ENCODE data around the gene NADK.

Gene NADK, protein sequence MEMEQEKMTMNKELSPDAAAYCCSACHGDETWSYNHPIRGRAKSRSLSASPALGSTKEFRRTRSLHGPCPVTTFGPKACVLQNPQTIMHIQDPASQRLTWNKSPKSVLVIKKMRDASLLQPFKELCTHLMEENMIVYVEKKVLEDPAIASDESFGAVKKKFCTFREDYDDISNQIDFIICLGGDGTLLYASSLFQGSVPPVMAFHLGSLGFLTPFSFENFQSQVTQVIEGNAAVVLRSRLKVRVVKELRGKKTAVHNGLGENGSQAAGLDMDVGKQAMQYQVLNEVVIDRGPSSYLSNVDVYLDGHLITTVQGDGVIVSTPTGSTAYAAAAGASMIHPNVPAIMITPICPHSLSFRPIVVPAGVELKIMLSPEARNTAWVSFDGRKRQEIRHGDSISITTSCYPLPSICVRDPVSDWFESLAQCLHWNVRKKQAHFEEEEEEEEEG

DNA sequence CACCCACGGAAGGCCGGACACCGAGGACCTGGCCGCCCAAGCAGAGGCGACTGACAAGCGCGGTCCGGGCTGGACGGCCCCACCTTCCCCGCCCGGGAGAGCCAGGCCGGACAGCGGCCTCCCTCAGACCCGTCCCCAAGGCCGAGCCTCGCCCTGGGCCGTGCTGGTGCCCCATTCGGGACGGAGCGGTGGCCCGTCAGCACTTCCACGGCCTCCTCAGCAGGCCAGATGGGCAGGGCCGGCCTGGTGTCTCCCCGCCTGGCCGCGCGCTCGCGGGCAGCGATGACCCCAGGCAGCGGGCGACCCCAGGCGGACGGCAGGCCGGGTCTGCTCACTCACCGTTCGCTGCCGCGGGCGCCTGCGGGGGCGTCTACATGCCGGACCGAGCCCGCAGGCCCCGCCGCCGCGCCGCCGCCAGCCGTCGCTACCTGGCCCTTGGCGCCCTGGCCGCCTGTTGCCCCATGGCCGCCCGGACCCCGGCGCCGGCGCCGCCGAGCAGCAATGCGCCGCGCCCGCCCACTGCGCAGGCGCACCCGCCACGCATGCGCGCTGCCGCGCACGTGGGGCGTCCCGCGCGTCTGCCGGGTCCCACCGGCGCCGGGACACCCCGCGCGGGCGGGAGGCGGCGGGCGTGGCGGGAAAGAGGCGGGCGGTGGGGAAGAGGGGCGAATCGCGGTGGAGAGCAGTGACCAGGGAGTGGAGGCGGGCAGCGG lies at the start of gene NADK:
NADK (minus strand) TSS at position 521 of the 713 bp plus-strand sequence. CDS start 13,064 bp downstream, outside the sequence.
- DNase-seq, result peak; percentile 72

DNA sequence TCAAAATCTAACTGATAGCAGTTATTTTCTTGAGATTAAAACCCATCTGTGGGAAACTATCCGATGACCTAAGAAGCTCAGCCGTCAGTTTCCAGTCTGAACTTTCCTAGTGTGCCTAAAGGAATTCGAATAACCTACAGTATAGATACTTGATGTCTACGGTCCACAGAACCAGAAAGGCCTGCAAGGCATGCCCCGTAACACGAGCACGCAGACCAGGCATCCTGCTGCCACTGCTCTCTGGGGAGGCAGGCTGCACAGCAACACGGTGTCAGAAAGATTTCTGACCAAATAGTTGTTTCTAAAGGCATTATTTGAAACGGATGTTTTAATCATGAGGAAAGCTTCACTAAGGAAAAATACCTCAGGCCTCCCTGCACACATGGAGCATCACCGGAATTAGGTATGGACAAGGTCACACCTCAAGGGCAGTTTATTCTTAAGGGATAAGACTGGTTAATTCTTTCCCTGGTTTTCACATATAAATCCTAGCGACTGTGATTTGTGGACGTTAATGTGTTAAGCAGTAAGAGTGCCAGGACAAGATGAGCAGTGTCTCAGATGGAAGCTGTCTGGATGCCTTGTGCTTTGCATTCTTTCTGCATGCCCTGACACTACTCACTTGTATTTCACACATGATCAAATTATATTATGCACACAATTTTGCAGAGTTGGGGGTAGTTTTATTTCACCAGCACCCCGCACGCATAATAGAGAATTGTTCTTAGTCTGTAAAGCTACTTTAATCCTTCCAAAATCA lies 49.0 kb upstream of the NADK start:
- in situ Hi-C loops (cut with HindIII; ENCODE audit: low pct_ligation_motif_present, low pct_unique_long_range_greater_than_20kb, low sequenced_read_pairs), result loop anchor here (10.0 kb wide), 1 partner anchor 58 kb away; no protein-coding TSS in a partner anchor
- DNase-seq, result peak; percentile 59

More for the DNA sequence above, at the start of gene NADK:
- in situ Hi-C loops (cut with HindIII; ENCODE audit: low pct_ligation_motif_present, low pct_unique_long_range_greater_than_20kb, low sequenced_read_pairs), result no loop called here

DNA sequence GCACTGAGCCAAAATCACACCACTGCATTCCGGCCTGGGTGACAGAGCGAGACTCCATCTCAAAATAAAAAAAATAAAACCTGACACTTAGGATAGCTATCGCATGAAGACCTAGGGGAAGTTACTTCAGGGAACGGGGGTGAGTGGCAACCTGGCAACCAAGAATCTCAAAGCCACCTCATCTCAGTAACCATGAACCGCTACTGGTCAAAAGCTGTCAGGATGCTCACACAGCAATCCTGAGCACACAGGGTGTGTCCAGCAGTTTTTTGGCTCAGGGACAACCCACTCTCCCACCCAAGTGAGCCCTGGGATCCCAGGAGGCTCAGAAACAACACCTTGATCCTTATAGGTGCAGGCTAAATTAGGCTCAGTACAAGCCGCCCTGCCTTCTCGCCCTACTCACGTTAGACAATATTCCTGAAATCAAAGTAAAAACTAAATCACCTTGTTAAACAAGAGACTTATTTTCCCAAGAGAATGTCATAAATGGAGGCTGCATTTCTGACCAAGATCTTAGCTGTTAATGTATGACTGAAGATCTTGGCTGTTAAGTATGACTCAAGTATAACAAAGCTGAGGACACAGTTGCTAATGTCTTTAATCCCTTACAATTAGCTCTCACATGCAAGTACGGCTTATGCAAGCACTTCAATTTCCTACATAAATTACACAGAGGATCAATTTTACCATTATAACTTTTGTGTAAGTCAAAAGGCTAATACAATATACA lies 48.3 kb upstream of the NADK start:
- peak; percentile 69 for DNase-seq
- in situ Hi-C loops (cut with HindIII; ENCODE audit: low pct_ligation_motif_present, low pct_unique_long_range_greater_than_20kb, low sequenced_read_pairs), result loop anchor here (10.0 kb wide), 1 partner anchor 58 kb away; no protein-coding TSS in a partner anchor

DNA sequence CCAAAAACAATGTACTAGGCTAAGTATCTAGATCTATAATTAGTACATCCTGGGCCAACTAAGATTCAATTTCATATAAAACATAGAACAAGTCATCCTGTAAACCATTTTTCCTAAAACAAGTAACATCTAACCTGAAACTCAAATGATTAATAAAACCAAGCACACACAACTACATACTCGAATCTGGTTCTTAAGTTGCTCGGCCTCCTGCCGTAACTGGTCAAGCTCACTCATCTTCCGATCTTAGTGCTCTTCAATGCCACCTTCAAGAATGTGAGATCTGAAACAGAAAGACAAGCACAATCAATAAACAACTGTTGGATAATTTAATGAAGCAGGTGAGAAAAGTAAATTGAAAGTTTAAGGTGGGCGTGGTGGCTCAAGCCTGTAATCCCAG lies 46.9 kb upstream of the NADK start:
- DNase-seq, result no peak
- in situ Hi-C loops (cut with HindIII; ENCODE audit: low pct_ligation_motif_present, low pct_unique_long_range_greater_than_20kb, low sequenced_read_pairs), result loop anchor here (10.0 kb wide), 1 partner anchor 60 kb away; no protein-coding TSS in a partner anchor

DNA sequence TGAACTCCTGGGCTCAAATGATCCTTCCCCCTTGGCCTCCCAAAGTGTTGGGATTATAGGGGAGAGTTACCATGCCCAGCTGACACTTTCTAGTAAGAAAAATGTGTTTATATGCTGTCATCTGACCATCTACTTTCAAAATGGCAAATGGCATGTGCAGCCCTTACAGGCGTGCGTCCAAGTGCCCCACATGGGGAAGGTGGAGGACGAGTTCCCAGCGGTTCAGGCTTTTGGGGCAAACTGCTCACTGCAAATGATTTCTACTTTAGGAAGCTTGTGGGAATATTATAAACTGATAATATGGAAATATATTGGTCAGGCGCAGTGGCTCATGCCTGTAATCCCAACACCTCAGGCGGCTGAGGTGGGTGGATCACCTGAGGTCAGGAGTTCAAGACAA lies 41.5 kb upstream of the NADK start:
- in situ Hi-C loops (cut with HindIII; ENCODE audit: low pct_ligation_motif_present, low pct_unique_long_range_greater_than_20kb, low sequenced_read_pairs), result loop anchor here (10.0 kb wide), 1 partner anchor 65 kb away; no protein-coding TSS in a partner anchor
- DNase-seq, result no peak

DNA sequence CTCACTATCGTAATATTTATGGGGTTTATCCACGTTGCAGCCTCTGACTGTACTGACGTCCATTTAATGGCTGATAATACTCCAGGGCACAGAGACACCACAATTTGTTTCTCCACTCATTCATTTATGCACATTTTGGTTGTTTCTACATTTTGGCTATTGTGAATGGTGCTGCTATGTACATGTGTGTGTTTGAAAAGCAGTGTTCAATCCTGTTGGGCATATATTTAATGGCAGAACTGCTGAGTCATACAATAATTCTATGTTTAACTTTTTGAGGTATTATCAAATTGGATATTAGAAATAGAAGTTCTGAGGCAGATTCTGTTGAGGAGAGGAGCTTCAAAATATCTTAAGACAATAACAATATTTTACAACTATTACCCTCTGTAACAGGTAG lies 39.0 kb upstream of the NADK start:
- in situ Hi-C loops (cut with HindIII; ENCODE audit: low pct_ligation_motif_present, low pct_unique_long_range_greater_than_20kb, low sequenced_read_pairs), result no loop called here
- no peak for DNase-seq

DNA sequence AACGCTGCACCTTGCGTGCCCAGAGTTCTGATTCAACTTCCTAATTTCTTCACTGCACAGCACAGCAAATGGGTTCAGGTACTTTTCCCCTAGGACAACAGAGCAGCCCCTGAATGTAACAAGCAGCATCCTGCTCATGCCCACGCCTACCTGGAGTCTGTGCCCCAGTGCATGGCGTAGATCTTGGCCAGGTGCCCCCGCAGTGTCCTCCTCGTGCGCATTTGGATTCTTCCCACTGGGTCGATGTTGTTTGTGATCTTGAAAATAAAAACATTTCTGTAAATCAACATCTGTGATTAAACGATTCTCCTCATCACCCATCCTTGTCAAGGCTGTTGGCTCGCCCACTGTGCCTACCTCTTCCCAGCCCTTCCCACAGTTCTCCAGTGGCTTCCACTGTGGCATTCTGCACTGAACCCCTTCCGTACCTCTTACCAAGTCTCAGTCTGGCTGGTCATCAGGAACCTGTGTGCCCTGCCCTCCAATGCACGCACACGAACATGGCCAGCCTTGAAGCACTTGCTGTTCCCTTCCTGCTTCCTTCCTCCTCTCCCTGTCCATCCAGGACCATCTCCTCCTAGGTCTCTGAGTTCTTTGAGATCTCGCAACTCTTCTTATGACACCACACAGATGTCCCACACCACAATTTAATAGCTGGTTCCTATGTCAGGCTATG lies 37.5 kb upstream of the NADK start:
- no peak for DNase-seq
- in situ Hi-C loops (cut with HindIII; ENCODE audit: low pct_ligation_motif_present, low pct_unique_long_range_greater_than_20kb, low sequenced_read_pairs), result no loop called here

DNA sequence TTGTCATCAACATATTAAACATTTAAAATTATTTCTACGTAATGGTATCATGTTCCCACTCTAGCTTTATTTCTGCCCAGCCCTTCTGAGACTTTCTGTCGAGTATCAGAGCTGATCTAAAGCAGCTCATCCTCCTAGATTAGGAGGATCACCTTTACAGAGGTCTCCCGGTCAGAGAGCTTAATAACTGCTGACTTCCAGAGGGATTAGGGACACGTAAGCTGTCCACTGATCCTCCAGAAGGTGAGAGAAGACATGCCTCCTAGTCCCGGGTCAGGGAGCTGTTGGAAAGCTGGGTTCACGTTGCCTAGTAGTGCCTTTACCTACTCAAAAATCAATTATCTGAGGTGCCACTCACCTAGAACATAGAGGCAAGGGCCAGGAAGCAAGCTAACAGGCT lies 31.2 kb upstream of the NADK start:
- in situ Hi-C loops (cut with HindIII; ENCODE audit: low pct_ligation_motif_present, low pct_unique_long_range_greater_than_20kb, low sequenced_read_pairs), result no loop called here
- DNase-seq, result no peak

DNA sequence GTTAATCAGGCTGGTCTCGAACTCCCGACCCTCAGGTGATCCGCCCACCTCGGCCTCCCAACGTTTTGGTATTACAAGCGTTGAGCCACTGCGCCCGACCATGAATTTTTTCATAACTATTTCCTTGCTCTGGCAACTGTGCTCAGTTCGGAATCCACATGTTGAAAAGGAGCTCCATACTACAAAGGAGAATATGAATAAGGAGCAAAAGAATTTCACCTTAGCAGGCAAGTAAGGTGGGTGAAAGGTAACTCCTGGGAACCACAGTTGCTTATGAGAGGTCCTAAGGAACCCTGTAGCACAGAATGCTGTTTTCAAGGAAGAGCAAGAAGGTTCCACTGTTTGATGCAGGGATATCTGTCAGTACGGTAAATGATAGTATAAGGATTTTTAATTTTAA lies 29.9 kb upstream of the NADK start:
- no peak for DNase-seq
- in situ Hi-C loops (cut with HindIII; ENCODE audit: low pct_ligation_motif_present, low pct_unique_long_range_greater_than_20kb, low sequenced_read_pairs), result no loop called here

DNA sequence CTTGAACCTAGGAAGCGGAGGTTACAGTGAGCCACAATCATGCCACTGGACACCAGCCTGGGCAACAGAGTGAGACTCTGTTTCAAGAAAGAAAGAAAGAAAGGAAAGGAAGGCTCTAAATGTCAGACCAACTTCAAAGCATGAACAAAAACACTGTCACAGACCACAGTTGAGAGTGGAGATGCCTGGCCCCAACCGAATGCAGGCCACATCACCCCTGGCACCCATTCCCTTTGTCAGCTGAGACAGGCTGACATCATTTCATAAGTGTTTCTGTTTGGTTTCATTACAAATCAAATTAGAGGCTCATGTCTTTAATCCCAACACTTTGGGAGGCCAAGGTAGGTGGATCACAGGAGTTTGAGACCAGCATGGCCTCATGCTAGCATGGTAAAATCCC lies 28.6 kb upstream of the NADK start:
- DNase-seq, result no peak
- in situ Hi-C loops (cut with HindIII; ENCODE audit: low pct_ligation_motif_present, low pct_unique_long_range_greater_than_20kb, low sequenced_read_pairs), result no loop called here

DNA sequence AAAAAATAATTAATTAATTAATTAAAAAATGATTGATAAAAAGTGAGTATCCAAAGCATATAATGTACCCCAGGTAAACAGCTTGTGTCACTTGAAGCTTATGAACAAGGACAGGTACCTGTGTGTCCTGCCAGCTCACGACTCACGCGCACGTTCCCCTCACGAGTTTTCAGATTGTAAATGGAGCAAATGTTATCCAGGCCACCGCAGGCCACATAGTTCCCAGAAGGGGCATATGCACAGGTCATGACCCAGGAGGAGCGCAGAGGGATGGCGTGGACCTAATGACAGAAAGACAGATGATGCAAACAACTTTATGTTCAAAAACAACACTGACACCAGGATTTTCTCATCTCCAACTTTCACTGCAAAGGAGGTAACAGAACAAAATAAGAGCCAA lies 26.0 kb upstream of the NADK start:
- in situ Hi-C loops (cut with HindIII; ENCODE audit: low pct_ligation_motif_present, low pct_unique_long_range_greater_than_20kb, low sequenced_read_pairs), result no loop called here
- no peak for DNase-seq

DNA sequence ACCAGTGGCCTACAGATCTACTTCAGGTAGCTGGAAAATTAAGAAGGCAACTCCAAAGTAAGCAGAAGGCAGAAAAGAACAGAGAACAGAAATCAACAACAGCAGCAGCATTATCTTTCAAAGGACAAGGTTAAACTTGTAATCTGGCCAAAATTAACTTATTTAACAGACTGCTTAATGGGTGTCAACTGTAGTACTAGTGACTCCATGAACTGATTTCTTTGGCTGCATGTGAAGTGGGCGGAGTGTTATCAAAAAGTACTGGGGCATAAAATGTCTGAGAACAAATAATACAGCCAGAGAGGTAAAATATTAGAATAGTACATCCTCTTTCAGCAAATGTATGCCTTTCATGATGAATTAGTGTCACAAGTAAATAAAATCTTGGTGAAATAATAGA lies 24.6 kb upstream of the NADK start:
- in situ Hi-C loops (cut with HindIII; ENCODE audit: low pct_ligation_motif_present, low pct_unique_long_range_greater_than_20kb, low sequenced_read_pairs), result no loop called here
- no peak for DNase-seq

DNA sequence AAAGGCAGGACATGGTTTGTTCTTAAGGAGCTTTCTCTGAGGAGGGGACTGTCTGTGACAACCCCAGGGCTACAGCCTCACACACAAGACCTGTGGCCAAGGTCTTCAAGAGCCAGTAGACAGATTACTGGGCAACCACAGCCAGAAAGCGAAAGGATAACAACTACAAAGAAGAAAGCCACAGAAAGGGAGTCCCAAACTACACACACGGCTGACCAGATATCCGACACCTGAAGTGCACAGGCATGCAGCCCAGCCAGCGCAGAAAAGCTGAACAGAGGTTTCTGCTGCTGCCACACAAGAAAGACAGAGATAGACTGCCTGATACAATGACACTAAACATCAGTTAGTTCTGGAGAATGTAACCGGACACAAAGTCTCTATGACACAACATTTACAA lies 21.4 kb upstream of the NADK start:
- in situ Hi-C loops (cut with HindIII; ENCODE audit: low pct_ligation_motif_present, low pct_unique_long_range_greater_than_20kb, low sequenced_read_pairs), result no loop called here
- DNase-seq, result no peak

DNA sequence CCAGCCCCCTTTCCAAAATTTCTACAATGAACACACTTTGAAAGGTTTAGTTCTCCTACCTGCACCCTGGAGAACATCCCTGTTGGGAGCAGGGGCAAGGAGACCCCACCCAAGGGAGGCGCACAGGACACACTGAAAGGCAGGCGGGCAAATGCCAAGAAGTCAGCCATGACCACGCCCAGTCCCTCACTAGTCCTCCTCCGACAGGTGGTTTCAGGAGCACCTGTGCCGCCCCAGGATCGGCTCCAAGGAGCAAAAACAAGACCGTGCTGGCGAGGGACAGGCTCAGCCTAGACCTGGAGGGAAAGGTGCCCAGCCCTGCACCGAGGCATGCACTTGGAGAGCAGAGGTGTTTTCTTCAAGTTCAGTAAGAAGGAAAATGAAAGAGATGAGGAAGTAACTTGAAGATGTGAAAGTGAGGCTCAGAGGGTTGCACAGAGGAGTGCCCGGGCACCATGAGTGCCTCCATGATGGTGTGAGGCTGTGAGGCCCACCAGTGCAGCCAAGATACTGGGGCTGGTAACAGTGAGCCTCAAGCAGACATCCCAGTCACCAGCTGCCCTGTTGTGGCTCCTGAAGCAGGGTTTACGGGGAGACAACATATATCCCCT lies 19.6 kb upstream of the NADK start:
- DNase-seq, result no peak
- in situ Hi-C loops (cut with HindIII; ENCODE audit: low pct_ligation_motif_present, low pct_unique_long_range_greater_than_20kb, low sequenced_read_pairs), result no loop called here

DNA sequence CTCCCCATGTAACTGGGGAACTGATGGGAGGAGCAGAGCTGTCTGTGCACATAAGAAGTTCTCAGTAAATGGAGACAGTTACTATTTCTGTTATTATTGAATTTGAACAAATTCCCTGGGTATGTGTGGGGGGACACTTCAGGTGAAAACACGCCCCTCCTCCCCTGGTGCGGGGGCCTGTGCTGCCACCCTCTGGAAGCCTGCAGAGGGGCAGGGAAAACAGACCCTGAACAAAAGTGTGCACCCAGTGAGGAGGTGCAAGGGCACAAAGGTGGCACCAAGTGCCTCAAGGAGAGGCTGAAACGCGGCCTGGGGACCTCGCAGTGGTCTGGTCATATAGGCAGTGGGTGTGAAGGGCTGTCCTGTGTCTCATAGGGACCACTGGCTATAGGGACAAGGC lies 18.2 kb upstream of the NADK start:
- in situ Hi-C loops (cut with HindIII; ENCODE audit: low pct_ligation_motif_present, low pct_unique_long_range_greater_than_20kb, low sequenced_read_pairs), result no loop called here
- no peak for DNase-seq

DNA sequence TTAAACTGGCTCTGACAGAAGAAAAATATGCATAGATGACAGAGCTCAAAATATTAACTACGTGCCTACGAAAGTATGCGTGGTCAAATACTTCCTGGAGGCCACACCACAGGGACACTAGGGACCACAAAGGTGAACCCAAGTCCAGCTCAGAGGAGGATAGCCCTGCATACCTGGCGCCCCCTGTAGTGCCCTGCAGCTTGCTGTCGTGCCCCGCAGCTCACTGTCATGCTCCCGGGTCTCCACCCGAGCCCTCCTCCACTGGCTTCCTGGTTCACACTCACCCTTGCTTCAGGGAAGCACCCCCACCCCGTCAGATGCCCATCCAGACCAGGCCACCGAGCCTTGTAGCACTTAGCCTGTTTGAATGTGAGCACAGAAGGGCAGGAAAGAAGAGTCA lies 16.7 kb upstream of the NADK start:
- in situ Hi-C loops (cut with HindIII; ENCODE audit: low pct_ligation_motif_present, low pct_unique_long_range_greater_than_20kb, low sequenced_read_pairs), result no loop called here
- no peak for DNase-seq

DNA sequence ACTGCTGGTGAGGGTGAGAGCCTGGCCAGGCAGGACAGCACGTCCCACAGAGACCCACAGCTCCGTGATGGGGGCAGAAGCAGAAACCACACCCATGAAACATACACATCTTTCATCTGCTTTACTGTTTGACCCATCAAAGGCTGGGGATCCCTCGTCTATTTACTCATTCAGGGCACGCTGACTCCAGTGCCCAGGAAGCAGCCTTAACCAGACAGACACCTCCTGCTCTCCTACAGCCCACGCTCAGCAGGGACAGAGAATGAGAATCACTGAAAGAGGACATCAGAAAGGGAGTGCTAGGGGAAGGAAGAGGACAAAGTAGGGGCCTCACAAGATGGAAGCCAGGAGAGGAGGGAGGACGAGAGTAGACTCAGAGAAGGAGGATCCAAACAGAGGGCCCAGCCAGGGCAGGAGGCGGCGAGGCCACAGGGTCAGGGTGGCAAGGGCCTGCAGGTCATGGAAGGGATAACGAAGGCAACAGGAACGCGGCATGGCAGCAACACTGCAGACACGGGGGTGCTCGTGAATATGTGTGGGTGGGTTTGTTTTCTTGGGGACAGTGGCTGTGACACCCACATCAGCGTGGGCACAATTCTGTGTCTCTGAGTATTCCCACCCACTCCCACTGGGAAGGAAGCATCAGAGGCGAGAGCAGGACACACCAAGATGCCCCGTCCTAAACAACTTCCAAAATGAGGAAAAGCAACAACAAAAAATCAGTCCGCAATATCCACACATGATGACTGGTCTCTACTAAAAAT lies 15.4 kb upstream of the NADK start:
- DNase-seq, result no peak
- in situ Hi-C loops (cut with HindIII; ENCODE audit: low pct_ligation_motif_present, low pct_unique_long_range_greater_than_20kb, low sequenced_read_pairs), result no loop called here
